Brain microvascular endothelial cell (primary cell): ENCODE measurements around the gene ANK2.

Experiments used
- DNase-seq: peaks from one replicate; pipeline ENCODE4 v3.0.0-alpha.2; 2020
- H3K27ac ChIP-seq: fragments of 250-450 bp; sonication (Bioruptor Pico); 2 replicates; pipeline ENCODE4 v1.5.1; 2020; ENCODE audit warnings: mild to moderate bottlenecking, moderate library complexity
- H3K27me3 ChIP-seq: fragments of 250-450 bp; sonication (Bioruptor Pico); replicated peaks from 2 replicates; pipeline ENCODE4 v1.5.1; 2020; ENCODE audit warnings: mild to moderate bottlenecking
- H3K36me3 ChIP-seq: fragments of 250-450 bp; sonication (Bioruptor Pico); replicated peaks from 2 replicates; pipeline ENCODE4 v1.5.1; 2020; ENCODE audit warnings: mild to moderate bottlenecking
- H3K4me3 ChIP-seq: 2 replicates; pipeline ENCODE4 v1.5.1; 2011; ENCODE audit warnings: low read depth, mild to moderate bottlenecking, control low read depth, low read length, moderate library complexity
- in situ Hi-C: cut with HindIII; loops from 2 replicates; pipeline ENCODE4 v1.10.0; 2017; ENCODE audit warnings: low sequenced_read_pairs, low pct_ligation_motif_present
- TF ChIP-seq, protein P1 (sequence below): IDR thresholded peaks from 2 replicates; pipeline ENCODE4 v1.5.1; 2011; ENCODE audit warnings: low read depth, mild to moderate bottlenecking, moderate library complexity, low read length, control low read depth, inconsistent platforms; ENCODE audit errors: missing control alignments

The ANK2 gene

DNA sequence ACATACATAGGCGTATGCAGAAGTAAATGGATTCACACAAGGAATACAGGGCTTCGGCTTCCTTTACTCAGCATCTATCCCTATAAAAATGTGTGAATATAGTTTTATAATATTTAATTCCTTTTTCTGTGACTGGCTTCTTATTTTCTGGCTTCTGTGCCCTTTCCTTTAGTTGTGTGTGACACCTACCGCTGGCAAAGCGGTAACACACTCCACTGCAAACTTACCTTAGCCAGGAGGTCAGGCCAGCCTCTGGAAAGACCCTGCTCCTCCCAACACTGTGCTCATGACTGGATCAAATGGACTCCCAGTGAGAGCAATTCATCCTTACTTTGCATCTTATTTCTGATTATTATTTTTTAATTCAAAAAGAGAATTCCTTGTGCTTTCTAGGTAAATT, 244.2 kb downstream of the ANK2 start:
- DNase-seq: no peak
- Histone ChIP-seq H3K27me3 (no peaks in the 10 kb centered on the region), H3K27ac (no peak overlapping the region), H3K4me3 (no peak overlapping the region), H3K36me3 (no peaks in the 10 kb centered on the region)
- in situ Hi-C loops: no loop called here
- TF ChIP-seq, protein P1, sequence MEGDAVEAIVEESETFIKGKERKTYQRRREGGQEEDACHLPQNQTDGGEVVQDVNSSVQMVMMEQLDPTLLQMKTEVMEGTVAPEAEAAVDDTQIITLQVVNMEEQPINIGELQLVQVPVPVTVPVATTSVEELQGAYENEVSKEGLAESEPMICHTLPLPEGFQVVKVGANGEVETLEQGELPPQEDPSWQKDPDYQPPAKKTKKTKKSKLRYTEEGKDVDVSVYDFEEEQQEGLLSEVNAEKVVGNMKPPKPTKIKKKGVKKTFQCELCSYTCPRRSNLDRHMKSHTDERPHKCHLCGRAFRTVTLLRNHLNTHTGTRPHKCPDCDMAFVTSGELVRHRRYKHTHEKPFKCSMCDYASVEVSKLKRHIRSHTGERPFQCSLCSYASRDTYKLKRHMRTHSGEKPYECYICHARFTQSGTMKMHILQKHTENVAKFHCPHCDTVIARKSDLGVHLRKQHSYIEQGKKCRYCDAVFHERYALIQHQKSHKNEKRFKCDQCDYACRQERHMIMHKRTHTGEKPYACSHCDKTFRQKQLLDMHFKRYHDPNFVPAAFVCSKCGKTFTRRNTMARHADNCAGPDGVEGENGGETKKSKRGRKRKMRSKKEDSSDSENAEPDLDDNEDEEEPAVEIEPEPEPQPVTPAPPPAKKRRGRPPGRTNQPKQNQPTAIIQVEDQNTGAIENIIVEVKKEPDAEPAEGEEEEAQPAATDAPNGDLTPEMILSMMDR: peak; percentile 9

DNA sequence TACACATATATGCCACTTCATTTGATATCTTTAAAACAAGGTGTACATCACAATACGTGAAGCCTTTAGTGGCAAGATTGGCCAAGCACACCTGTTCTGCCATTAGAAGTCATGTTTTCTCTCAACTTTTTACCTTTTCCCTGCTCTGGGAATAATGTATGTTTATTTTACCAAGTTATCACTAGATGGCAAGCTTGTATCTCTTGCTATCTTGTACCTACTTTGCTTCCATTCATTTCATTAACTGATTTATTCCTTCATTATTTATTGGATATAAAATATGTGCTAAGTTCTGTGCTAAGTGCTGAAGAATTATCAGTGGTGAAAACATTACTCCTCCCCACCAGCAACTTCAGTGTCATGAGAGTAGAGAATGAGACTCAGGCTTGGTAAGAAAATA, 245.5 kb downstream of the ANK2 start:
- no peak for DNase-seq
- H3K27ac ChIP-seq: no peak overlapping the region
- in situ Hi-C loops: no loop called here
- H3K36me3 ChIP-seq: no peaks in the 10 kb centered on the region
- TF ChIP-seq, protein P1: no peak
- no peak overlapping the region for H3K4me3 ChIP-seq
- H3K27me3 ChIP-seq: no peaks in the 10 kb centered on the region

DNA sequence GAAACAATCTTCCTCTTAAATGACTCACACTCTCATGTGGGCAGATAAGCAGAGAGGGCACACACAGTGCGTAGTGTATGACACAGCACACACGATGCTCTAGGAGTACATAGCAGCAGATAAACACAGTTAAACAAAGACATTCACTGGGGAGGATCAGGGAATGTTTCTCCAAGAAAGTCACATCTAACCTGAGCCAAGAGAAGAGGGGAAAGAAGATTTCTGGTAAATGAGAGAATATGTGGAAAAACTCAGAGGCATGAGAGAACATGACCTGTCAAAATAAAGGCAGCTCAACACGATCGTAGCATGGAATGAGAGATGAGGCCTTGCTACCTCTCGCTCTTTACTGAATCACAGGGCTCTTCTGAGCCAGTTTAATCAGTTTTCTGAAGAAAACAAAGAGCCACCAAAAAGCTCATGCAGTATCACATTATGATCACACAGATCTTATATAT, 251.0 kb downstream of the ANK2 start:
- H3K27me3 ChIP-seq: no peaks in the 10 kb centered on the region
- peak; percentile 95 for DNase-seq
- H3K4me3 ChIP-seq: no peak overlapping the region
- peak overlapping the region; percentile 78 for H3K27ac ChIP-seq
- TF ChIP-seq, protein P1: no peak
- H3K36me3 ChIP-seq: no peaks in the 10 kb centered on the region
- in situ Hi-C loops: no loop called here

DNA sequence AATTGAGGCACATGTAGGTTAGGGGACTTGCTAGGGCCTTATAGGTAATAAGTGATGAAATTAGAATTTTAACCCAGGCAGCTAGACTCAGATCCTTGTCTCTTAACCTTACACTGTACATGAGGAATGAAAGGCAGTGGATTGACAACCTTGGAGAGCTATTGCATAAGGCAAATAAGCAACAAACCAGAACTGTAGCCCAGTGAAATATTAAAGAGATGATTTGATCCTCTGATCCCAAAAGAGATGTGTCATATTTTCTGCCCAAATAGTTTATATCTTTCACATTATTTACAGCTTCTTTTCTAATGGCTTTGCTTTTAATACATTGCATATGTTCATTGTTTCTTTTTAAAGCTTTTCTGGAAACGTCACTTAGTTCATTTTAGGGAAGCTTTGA, 252.6 kb downstream of the ANK2 start:
- Histone ChIP-seq H3K27ac (no peak overlapping the region), H3K36me3 (no peaks in the 10 kb centered on the region), H3K4me3 (no peak overlapping the region), H3K27me3 (no peaks in the 10 kb centered on the region)
- DNase-seq: no peak
- in situ Hi-C loops: no loop called here
- TF ChIP-seq, protein P1: no peak

DNA sequence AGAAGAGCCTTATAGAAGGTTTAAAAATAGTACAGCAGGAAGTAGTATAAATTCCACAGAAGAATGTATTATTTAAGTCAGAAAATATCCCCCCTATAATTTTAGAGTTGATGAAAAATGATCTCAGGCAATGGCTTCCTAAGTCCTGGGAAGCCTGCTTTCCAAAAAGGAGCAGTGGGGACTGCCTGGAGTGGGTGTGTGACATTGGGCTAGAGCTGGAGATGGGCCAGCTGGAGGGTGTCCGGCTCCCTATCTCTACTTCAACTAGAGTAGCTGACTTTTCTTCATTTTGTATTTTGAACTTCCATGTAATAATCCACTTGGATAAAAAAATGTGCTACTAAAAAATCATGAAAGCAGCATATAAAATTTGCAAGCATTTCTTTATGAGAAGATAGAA, 253.9 kb downstream of the ANK2 start:
- Histone ChIP-seq H3K36me3 (no peaks in the 10 kb centered on the region), H3K4me3 (no peak overlapping the region), H3K27ac (no peak overlapping the region), H3K27me3 (no peaks in the 10 kb centered on the region)
- in situ Hi-C loops: no loop called here
- DNase-seq: no peak
- TF ChIP-seq, protein P1: no peak

DNA sequence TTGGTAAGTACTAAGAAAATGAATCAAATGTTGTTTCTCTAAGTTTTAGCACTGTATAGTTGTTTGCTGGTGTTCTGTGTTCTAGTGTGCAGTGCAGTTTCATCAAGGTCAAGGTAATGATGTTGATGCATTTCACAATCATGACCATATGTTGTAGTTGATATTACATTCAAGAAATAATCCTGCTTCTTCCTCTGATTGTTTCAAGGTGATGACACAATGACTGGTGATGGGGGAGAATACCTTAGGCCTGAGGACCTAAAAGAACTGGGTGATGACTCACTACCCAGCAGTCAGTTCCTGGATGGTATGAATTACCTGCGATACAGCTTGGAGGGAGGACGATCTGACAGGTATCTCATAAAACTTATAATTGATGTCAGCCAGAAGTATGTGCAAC, 261.6 kb downstream of the ANK2 start:
- no peak for DNase-seq

More for the DNA sequence above, 261.6 kb downstream of the ANK2 start:
- Histone ChIP-seq H3K27me3 (no peaks in the 10 kb centered on the region), H3K4me3 (no peak overlapping the region), H3K36me3 (no peaks in the 10 kb centered on the region), H3K27ac (no peak overlapping the region)
- TF ChIP-seq, protein P1: no peak
- in situ Hi-C loops: no loop called here
